Gastrocnemius medialis (tissue), 4 donors: ENCODE measurements around the gene GNG7.

Experiments used
- POLR2A ChIP-seq, 2 donors: fragments of 450-650 bp; IDR thresholded peaks; one replicate each; pipeline ENCODE4 v1.6.1; 2017; ENCODE audit warnings: antibody characterized with exemption in 2 of 2, mild to moderate bottlenecking in 2 of 2, moderate library complexity in 2 of 2
- TF ChIP-seq, protein P1 (sequence below), 5 experiments: fragments of 450-650 bp in 3 of 5; fragments of 200-600 bp in 2 of 5; sonication (generic) in 2 of 5; IDR thresholded peaks in 4 of 5; conservative IDR thresholded peaks in 1 of 5; 1 replicate in 4 of 5; 2 replicates in 1 of 5; pipeline ENCODE4 v1.5.1; 2016 to 2019; ENCODE audit warnings: antibody characterized with exemption in 5 of 5, mild to moderate bottlenecking in 3 of 5, moderate library complexity in 3 of 5

DNA sequence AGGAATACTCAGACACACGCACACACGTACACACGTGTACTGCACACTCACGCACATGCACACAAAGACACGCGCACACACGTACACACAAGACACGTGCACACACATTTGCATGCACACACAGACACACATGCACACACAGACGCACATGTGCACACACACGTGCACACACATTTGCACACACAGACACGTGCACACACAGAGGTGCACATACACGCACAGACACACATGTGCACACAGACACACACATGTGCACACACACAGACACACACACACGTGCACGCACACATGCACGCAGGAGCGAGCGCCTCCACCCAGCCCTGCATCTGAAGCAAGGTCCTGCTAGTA, 145.4 kb downstream of the GNG7 start:
- TF ChIP-seq, protein P1, sequence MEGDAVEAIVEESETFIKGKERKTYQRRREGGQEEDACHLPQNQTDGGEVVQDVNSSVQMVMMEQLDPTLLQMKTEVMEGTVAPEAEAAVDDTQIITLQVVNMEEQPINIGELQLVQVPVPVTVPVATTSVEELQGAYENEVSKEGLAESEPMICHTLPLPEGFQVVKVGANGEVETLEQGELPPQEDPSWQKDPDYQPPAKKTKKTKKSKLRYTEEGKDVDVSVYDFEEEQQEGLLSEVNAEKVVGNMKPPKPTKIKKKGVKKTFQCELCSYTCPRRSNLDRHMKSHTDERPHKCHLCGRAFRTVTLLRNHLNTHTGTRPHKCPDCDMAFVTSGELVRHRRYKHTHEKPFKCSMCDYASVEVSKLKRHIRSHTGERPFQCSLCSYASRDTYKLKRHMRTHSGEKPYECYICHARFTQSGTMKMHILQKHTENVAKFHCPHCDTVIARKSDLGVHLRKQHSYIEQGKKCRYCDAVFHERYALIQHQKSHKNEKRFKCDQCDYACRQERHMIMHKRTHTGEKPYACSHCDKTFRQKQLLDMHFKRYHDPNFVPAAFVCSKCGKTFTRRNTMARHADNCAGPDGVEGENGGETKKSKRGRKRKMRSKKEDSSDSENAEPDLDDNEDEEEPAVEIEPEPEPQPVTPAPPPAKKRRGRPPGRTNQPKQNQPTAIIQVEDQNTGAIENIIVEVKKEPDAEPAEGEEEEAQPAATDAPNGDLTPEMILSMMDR (IDR thresholded peaks at IDR 0.05 in 4 of 5, conservative IDR thresholded peaks at IDR 0.05 in 1 of 5), result no peak
- no peak for TF ChIP-seq POLR2A (IDR thresholded peaks at IDR 0.05)
